Activated CD8-positive, alpha-beta memory T cell treated with anti-CD3 and anti-CD28 coated beads for 1 hour (primary cell): ENCODE data around the gene NIPAL1.

Experiments
- DNase-seq, 2 donors: peaks; one replicate each; pipeline ENCODE4 v3.0.0-alpha.2; 2020; ENCODE audit warnings: low read depth in 1 of 2; ENCODE audit errors: extremely low read depth in 1 of 2

Gene NIPAL1

DNA sequence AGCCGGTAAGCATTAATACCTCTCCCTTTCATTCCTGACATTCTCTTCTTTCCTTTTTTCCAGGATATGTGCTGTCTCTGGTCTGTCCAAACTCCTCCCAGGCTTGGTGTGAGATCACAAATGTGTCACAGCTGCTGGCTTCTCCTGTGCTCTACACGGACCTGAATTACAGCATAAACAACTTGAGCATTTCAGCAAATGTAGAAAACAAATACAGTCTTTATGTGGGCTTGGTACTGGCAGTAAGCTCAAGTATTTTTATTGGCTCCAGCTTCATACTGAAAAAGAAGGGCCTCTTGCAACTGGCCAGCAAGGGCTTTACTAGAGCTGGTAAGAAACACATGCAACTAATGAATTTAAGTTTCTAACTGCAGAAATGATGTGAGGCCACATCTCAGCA is 8.4 kb downstream of the NIPAL1 start:
- no peak for DNase-seq

DNA sequence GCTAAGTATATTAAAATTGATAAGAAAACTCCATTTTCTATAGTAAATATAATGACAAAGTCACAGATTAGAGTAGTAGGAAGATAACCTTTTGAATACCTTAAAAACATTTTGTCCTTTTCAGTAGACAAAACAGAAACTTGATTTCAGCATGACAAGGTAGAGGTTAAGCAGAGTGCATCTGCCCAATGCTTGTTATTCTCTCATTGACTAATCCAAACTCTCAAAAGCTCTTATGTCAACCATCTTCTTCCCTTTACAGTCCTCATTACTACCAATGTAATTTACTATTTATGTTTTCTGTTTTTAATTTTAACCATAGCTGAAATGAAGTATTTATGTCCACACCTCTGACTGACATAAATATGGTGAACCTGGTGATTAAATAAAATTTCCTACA is 11.1 kb downstream of the NIPAL1 start:
- no peak for DNase-seq

DNA sequence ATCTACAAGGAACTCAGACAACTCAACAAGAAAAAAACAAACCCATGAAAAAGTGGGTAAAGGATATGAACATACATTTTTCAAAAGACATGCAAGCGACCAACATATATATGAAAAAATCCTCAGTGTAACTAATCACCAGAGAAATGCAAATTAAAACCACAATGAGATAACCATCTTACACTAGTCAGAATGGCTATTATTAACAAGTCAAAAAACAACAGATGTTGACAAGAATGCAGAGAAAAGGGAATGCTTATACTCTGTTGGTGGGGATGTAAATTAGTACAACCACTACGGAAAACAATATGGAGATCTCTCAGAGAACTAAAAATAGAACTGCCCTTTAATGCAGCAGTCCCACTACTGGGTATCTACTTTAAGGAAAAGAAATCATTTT is 12.1 kb downstream of the NIPAL1 start:
- no peak for DNase-seq

DNA sequence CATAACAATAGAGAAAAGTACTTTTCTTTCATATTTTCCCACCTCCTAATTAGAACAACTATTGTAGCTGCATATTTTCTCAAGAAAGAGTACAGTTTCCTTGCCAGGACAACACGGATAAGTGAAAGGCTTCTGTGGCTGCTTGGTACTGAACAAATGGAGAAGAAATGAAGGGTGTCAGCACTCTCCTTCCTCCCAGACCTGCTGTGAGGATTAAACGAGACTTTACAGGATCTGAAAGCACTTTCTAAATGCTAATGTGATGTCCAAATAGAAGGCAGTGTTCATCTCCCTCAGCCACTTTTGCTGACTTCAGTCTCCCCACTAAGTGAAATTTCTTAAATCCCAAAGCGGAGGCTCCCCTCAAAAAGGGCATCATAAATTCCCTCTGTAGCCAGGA is 13.9 kb downstream of the NIPAL1 start:
- DNase-seq = no peak

DNA sequence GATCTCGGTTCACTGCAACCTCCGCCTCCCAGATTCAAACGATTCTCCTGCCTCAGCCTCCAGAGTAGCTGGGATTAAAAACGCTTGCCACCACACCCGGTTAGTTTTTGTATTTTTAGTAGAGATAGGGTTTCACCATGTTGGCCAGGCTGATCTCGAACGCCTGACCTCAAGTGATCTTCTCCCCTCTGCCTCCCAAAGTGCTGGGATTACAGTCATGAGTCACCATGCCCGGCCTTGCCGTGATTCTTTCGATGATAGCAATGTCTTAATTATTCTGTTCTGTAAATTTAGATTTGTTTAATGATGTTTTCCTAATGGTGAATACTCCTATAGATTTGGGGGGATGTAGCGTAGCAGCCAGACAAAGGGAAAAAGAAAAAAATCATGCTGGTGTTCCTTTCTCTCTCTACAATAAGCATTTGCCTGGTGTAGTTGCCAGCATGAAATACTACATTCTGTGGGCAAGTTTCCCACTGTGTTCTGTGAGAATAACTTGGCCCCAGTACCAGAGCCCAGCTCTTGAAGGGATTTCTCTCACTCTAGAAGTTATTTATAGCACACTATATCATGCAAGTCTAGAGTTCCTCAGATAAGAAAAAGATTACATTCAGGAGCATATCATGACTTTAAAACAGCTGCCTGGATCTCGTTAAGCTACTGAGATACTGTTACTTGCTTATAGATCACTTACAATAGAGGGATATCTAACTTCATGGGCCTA is 15.4 kb downstream of the NIPAL1 start:
- DNase-seq = no peak

DNA sequence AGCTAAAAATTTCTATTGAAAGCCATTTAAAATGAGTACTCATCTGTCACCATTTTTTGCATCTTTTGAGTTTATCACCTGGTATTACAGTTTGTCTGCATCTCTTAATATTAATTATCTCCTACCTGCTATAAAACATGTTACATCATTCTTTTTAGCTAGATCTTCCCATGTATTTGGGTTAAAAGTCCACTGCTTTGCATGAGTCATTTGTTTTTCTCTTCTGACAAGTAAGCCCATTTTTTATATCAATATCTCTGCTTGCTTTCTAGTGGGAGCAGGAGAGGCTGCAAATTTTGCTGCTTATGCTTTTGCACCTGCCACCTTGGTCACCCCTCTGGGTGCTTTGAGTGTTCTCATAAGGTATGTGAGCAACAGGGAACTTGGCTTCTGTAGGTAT is 16.1 kb downstream of the NIPAL1 start:
- no peak for DNase-seq

DNA sequence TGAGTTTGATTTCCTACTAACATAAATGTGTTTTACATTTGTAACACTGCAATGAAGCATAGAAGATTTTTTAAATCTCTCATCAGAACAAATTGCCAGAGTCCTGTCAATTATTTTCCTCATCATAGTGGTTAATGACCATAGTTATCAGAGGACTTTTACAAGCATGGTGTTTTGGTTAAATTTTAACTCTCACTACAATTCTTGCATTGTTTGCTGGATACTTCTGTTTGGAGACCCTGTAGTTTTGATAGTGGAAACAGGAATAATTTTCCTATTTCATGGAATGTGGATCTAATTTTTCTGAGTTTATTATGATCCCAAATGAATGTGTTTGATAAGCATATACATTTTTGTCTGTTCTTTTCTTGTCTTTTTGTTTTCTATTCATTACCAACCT is 16.8 kb downstream of the NIPAL1 start:
- no peak for DNase-seq

DNA sequence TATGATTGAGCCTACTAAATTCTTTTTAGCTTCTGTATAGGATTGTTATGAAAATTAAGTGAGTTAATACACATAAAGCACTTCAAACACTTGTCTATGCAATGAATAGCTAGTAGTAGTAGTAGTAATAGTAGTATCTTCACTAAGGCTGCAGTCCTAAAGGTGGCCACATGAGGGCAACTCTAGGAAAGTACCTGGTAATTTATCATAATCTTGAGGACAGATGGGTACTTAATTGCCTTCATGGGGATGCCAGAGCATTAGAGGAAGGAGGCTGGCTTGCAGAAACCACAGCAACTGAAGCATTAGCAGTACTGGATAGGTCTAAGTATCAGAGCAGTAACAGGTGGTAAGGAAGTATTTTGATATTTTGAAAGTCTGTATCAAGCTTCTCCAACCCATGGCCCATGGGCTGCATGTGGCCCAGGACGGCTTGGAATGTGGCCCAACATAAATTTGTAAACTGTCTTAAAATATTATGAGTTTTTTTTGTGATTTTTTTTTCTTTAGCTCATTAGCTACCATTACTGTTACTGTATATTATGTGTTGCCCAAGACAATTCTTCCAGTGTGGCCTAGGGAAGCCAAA is 17.3 kb downstream of the NIPAL1 start:
- peak; percentile 27 to 38 for DNase-seq

DNA sequence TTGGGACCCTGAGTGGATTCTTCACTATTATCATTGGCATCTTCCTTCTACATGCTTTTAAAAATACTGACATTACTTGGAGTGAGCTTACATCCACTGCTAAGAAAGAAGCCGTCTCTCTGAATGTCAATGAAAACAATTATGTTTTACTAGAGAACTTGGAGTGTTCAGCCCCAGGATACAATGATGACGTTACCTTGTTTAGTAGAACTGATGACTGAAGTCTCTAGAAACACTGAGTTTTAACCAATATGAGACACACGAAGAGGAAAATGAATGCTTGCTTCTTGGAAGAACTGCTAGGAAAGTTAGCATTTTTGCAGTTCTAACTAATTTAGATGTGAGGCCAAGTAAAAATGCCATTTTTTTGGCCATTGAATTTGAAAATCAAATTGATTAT is 19.4 kb downstream of the NIPAL1 start:
- no peak for DNase-seq

DNA sequence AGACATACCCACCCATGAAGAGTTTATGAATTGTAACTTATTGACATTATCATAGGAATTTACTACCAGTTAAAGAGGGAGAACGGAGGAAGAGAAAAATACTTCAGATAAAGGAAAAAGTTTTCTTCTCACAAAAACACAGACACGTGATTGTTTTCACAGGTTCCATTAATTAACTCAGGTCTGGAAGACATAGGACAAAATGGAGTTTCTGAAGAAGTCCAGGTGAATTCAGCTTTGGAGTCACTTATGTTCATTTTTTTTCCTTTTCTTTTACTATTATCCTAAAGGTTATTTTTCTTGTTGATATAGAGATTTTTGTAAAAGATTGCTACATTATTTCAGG is 20.5 kb downstream of the NIPAL1 start:
- DNase-seq = no peak

DNA sequence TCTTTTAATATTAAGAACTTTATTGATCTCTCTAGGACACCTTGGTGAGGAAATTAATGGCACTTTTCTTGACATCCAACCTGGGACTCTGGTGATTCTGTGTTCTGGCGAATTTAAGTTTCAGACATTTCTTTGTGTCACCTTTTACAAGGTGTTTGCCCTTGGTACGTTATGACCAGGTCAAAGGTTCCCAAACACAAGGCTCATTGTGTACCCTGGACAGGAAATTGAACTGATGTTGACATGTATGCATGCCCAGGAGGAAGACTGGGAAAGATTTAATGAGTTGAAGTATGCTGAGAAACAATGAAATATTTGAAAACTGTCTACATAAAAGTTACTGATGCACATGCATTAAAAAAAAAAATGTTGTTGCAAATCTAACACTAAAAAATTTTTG is 22.1 kb downstream of the NIPAL1 start:
- DNase-seq = no peak

DNA sequence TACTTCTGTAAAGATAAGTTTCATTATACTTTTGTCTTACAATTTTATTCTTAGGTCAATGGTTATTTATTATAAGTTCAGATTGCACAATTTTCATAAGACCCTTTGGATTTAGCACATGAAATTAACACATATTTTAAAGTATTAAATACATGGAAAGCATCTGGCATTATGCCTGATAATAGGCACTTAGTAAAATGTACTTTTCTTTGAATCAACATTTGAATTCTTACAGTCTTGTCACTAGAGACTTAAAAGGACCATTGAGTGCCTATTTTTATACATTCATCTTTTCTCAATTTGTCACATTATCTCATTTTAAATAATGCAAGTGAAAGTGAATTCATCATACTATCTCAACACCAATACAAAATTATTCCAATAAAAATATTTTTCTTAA is 23.0 kb downstream of the NIPAL1 start:
- DNase-seq = no peak

DNA sequence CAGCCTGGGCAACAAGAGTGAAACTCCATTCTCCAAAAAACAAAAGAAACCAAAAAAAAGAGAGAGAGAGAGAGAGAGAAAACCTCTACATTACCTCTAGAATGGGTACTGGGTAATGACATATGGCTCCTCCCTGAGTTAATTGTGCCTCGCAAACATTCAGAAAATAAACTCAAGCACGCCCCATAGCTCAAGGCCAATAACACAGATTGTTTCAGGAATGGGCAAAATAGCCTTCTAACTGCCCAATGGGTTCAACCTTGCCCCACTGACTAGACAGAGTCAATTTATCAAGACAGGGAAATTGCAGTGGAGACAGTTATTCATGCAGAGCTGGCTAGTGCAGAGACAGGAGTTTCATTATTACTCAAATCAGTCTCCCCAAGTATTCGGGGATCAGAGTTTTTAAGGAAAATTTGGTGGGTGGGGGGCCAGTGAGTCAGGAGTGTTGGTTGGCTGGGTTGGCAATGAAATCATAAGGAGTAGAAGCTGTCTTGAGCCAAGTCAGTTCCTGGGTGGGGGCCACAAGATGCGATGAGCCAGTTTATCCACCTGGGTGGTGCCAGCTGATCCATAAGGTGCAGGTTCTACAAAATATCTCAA is 25.1 kb downstream of the NIPAL1 start:
- no peak for DNase-seq

DNA sequence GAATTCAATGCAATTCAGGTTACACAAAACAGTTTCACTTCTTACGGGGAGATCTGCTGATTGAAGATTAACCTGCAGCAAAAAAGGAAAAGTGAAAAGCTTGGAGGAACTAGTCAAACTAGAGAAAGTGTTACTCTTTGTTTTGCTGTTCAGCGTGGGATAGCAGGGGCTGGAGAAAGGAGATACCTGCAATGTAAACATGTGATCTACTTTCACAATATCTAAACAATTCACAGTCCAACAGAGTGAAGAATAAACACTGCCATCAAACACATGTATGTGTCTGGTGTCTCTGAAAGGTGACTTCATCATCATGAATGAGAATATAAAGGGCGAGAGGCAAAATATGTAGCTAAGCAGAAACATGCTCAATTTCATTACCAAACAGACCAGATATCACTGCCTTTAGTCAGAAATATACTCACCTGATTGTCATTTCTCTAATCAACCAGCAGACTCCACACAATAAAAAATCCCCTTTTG is 26.4 kb downstream of the NIPAL1 start:
- no peak for DNase-seq

DNA sequence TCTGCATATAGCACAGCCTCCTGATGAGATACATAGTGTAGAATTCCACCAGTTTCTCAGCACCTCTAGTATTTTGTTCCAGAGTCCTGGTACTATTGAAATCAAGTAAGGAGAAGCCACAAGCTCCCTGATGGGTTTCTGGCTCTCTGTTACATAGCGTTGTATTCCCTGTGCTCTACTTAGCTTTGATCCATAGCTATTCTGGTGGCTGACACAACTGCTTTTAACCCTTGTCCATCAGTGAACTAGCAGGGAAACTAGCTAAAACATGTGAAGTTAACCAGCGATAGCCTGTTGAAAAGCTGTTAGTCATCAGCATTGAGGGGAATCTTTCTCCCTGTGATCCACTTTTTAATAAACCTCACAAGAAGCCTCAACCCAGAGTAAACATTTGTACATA is 26.9 kb downstream of the NIPAL1 start:
- no peak for DNase-seq

DNA sequence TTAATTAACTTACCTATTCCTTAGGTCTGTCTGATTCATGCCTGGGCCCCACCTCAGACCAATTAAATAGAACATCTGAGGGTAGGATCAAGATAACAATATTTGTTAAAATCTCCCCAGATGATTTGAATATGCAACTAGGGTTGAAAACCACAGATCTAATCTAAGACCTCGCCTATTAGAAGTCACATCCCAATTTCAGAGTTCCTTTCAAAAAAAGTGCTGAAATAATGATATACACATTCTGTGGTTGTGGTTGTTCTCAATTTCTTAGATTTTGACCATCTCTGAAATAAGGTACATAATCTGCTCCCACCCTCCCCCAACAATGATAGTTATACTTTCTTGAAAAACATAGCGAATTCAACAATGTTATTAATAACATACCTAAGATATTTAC is 27.7 kb downstream of the NIPAL1 start:
- DNase-seq = no peak

DNA sequence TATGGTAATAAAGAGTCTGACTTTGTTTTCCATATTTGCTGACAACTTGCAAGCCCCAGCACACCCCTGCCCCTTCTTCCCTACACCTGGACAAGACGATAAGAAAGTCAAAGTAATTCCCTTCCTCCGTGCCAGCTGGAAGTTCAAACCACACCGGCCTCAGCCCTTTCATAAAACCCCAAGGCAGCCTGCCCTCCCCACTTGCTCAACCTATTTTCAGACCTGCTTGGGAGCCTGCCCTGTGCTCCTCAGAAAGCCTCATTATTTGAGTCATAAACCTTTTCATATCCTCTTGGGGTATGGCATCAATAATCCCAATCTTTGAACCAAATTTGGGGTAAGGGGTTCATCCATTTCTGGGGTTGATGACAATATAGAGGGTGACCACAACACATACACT is 29.5 kb downstream of the NIPAL1 start:
- DNase-seq = no peak

DNA sequence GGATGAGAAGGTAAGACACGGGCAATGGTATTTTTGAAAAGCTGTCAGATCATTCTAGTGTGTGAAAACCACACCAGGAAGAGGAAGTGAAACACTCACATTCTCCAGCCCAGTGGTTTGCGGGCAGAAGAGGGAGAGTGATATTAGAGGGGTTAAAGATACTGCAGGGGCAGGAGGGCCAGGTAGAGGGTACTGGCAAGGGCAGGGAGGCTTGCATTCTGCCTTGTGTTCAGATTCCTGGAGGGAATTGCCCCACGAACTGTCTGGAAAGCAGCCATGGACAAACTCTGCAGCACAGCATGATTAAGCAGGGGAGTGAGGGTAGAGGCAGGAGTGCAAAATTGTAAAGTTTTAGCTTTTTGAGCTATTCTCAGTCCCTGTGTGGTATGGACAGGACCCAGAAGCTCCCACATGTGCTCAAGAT is 30.9 kb downstream of the NIPAL1 start:
- DNase-seq = peak; percentile 29 to 52

DNA sequence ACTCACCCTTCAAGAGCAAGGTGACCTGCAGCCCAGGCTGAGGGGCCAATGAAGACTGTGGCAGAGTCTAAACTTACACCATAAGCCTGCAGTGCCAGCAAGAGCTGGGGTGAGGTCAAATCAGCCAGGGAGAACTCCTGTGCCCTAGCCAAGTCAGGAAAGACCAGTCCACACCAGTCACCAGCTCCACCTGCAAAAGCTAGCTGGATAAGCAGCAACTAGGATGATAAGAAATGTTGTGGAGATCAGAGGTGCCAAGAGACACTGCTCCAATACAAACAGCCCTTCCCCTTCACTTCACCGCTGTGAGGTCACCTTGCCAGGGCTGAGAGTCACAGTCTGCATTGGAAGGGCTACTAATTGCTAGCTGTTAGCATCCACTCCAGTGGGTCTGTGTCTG is 31.3 kb downstream of the NIPAL1 start:
- no peak for DNase-seq

DNA sequence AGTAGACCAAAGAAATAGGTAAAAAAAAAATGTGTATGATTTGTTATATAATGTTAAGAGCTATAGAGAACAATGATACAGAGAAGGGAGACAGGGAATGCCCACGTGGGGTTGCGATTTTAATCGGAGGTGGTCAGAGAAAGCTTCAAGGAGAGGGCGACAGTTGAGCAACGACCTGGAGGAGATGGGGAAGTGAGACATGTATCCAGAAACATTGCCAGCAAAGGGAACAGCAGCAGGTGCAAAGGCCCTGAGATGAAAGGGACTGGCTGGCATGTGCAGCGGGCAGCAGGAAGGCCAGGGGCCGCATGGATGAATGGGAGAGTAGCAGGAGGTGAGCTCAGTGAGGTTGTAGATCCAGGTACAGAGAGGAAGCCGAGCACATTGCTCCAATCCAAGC is 32.9 kb downstream of the NIPAL1 start:
- no peak for DNase-seq

DNA sequence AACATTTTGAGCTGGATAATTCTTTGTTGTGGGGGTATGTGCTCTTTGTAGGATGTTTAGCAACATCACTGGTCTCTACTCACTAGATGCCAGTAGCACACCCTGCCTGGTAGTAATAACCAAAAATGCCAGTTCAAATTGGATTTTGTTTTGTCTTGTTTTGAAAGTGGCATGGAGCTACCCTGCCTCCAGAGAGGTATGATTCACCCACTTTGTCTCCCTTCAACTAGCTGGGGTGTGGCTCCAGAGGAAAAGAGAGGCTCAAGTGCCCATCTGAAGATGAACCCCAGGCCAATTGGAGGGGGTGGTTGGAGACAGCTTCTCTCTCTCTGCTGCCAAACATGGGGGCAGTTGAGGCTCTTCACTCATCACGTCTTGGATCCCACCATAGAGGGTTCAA is 34.5 kb downstream of the NIPAL1 start:
- DNase-seq = no peak
